ENCODE measurements around the gene NTRK3. TPM values are rescaled to one million over a fixed set of nuclear protein-coding genes. Genes with fewer than 3 reads are reported as not detected.

Gene NTRK3
- total RNA-seq, 2 donors from 2014 or later = 4.2 to 7.2 TPM

GRCh38 chr15:88046576-88047129 lies 209.9 kb downstream of the NTRK3 start:
- intact Hi-C loops (cut with DNase I) = no loop called here

GRCh38 chr15:88043396-88043795 lies 213.1 kb downstream of the NTRK3 start:
- no peaks in the 10 kb centered on the region for H3K36me3 ChIP-seq
- H3K4me1 ChIP-seq (replicated peaks) = peaks cover 7% of the 10 kb centered on the region
- no peak overlapping the region for H3K27ac ChIP-seq
- H3K27me3 ChIP-seq (replicated peaks; ENCODE audit: insufficient read depth) = peaks cover 3% of the 10 kb centered on the region
- intact Hi-C loops (cut with DNase I) = no loop called here
- TF ChIP-seq POLR2A (IDR thresholded peaks at IDR 0.05) (no peak), POLR2AphosphoS5 (IDR thresholded peaks at IDR 0.05) (no peak), CTCF (IDR thresholded peaks at IDR 0.05) (no peak)
- no peak overlapping the region for H3K4me3 ChIP-seq
- no peak for DNase-seq (ENCODE audit: low spot score)
- WGBS = 88% methylated on average over 1 of the region's 1 CpG
- no peaks in the 10 kb centered on the region for H3K9me3 ChIP-seq

More at GRCh38 chr15:88046576-88047129, 209.9 kb downstream of the NTRK3 start:
- no peak overlapping the region for H3K27ac ChIP-seq
- H3K4me1 ChIP-seq (replicated peaks) = peaks cover 3% of the 10 kb centered on the region
- H3K27me3 ChIP-seq (replicated peaks; ENCODE audit: insufficient read depth) = peaks cover 3% of the 10 kb centered on the region
- no peaks in the 10 kb centered on the region for H3K9me3 ChIP-seq
- H3K4me3 ChIP-seq = no peak overlapping the region
- DNase-seq (ENCODE audit: low spot score) = no peak
- TF ChIP-seq POLR2A (IDR thresholded peaks at IDR 0.05) = no peak
- no peak for TF ChIP-seq POLR2AphosphoS5 (IDR thresholded peaks at IDR 0.05)
- TF ChIP-seq CTCF (IDR thresholded peaks at IDR 0.05) = no peak
- H3K36me3 ChIP-seq = no peaks in the 10 kb centered on the region
- 78% methylated on average over 13 of the region's 13 CpGs for WGBS

- Histone ChIP-seq H3K27ac (no peak overlapping the region), H3K36me3 (no peaks in the 10 kb centered on the region), H3K4me1 (replicated peaks) (peaks cover 7% of the 10 kb centered on the region), H3K27me3 (replicated peaks; ENCODE audit: insufficient read depth) (peaks cover 3% of the 10 kb centered on the region), H3K9me3 (no peaks in the 10 kb centered on the region), H3K4me3 (no peak overlapping the region)
- no peak for TF ChIP-seq POLR2A (IDR thresholded peaks at IDR 0.05)
- TF ChIP-seq POLR2AphosphoS5 (IDR thresholded peaks at IDR 0.05) = peak; percentile 64
- 22% methylated on average over 5 of the region's 5 CpGs for WGBS
- DNase-seq (ENCODE audit: low spot score) = peak; percentile 45
- intact Hi-C loops (cut with DNase I) = no loop called here
These were observed 214.5 kb downstream of the NTRK3 start for GRCh38 chr15:88042047-88042446.

- Histone ChIP-seq H3K27ac (no peak overlapping the region), H3K4me1 (replicated peaks) (peaks cover 7% of the 10 kb centered on the region), H3K36me3 (no peaks in the 10 kb centered on the region), H3K9me3 (no peaks in the 10 kb centered on the region), H3K27me3 (replicated peaks; ENCODE audit: insufficient read depth) (no peaks in the 10 kb centered on the region), H3K4me3 (no peak overlapping the region)
- 44% methylated on average over 1 of the region's 1 CpG for WGBS
- no peak for TF ChIP-seq POLR2AphosphoS5 (IDR thresholded peaks at IDR 0.05)
- no peak for TF ChIP-seq POLR2A (IDR thresholded peaks at IDR 0.05)
- no peak for TF ChIP-seq CTCF (IDR thresholded peaks at IDR 0.05)
- DNase-seq (ENCODE audit: low spot score) = no peak
- intact Hi-C loops (cut with DNase I) = no loop called here
These were observed 216.0 kb downstream of the NTRK3 start for GRCh38 chr15:88040516-88040915.

GRCh38 chr15:88038261-88038660 lies 218.3 kb downstream of the NTRK3 start:
- H3K9me3 ChIP-seq = no peaks in the 10 kb centered on the region
- H3K27ac ChIP-seq = no peak overlapping the region
- WGBS = 69% methylated on average over 4 of the region's 4 CpGs
- TF ChIP-seq POLR2A (IDR thresholded peaks at IDR 0.05) (no peak), CTCF (IDR thresholded peaks at IDR 0.05) (no peak)
- H3K4me3 ChIP-seq = no peak overlapping the region
- H3K4me1 ChIP-seq (replicated peaks) = peaks cover 7% of the 10 kb centered on the region
- DNase-seq (ENCODE audit: low spot score) = peak; percentile 15
- intact Hi-C loops (cut with DNase I) = no loop called here
- H3K36me3 ChIP-seq = no peaks in the 10 kb centered on the region
- no peaks in the 10 kb centered on the region for H3K27me3 ChIP-seq (replicated peaks; ENCODE audit: insufficient read depth)

All from prostate gland (tissue), 2 donors.